GM12892 (cell line): ENCODE measurements around the gene KRT85.

Experiments
- POLR2A ChIP-seq: IDR thresholded peaks from 2 replicates; pipeline ENCODE4 v1.6.1; 2011; ENCODE audit warnings: low read depth, low read length, control low read depth
- TAF1 ChIP-seq: IDR thresholded peaks from 2 replicates; pipeline ENCODE4 v1.6.1; 2011; ENCODE audit warnings: low read depth, mild to moderate bottlenecking, control low read depth, low read length, borderline replicate concordance

DNA sequence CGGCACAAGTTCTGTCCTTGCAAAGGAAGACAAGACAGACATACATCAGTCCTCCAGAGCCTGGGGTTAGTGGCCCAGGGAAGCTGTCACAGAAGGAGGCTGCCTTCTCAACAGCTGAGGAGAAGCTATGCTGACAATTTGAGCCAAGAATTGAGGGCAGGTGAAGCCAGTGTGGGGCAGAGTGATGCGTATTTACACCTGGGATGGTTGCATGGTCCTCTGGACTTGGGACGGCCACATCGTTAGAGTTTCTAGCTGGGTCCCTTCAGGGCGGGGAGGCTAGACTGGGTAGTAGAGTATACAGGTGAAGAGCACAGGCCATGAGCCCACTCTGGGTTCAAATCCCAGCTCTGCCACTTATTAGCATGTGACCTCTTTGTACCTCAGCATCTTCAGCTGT lies 16.5 kb downstream of the KRT85 start:
- no peak for TF ChIP-seq TAF1
- TF ChIP-seq POLR2A: no peak
